GM18502 (cell line): ENCODE results near the gene VWF.

Experiments used
- ATAC-seq: cut with Tn5 transposase; IDR thresholded peaks from one replicate; pipeline ENCODE4 v1.9.1; 2021; ENCODE audit warnings: mild to moderate bottlenecking; ENCODE audit not compliant: unreplicated experiment, poor library complexity

The VWF gene

GRCh38 chr12:5923751-5924150 lies 200.7 kb downstream of the VWF start:
- ATAC-seq: no peak

- no peak for ATAC-seq
Measured at GRCh38 chr12:5923043-5923605, 201.3 kb downstream of the VWF start.

GRCh38 chr12:5921966-5922899 lies 202.2 kb downstream of the VWF start:
- ATAC-seq: no peak

- no peak for ATAC-seq
Measured at GRCh38 chr12:5921027-5921909, 203.2 kb downstream of the VWF start.

GRCh38 chr12:5916785-5917290 lies 207.6 kb downstream of the VWF start:
- no peak for ATAC-seq

DNA sequence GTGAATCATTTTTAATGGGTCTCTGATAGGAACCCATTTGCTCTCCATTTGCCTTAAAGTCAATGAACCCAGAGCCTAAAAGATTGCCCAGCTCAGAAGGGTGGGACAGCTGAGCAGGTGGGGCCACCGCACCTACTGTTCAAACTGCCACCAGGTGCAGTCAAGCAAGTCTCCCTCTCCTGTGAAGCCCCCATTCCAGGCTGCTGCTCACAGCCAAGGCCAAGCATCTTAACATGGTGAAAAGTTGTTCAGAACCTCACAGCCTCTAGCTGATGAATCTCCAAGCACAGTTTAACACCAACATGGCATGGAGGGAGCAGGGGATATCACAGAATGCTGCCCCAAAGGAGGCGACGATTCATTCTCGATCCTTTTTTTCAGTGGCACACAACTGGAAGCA lies 209.0 kb downstream of the VWF start:
- no peak for ATAC-seq

DNA sequence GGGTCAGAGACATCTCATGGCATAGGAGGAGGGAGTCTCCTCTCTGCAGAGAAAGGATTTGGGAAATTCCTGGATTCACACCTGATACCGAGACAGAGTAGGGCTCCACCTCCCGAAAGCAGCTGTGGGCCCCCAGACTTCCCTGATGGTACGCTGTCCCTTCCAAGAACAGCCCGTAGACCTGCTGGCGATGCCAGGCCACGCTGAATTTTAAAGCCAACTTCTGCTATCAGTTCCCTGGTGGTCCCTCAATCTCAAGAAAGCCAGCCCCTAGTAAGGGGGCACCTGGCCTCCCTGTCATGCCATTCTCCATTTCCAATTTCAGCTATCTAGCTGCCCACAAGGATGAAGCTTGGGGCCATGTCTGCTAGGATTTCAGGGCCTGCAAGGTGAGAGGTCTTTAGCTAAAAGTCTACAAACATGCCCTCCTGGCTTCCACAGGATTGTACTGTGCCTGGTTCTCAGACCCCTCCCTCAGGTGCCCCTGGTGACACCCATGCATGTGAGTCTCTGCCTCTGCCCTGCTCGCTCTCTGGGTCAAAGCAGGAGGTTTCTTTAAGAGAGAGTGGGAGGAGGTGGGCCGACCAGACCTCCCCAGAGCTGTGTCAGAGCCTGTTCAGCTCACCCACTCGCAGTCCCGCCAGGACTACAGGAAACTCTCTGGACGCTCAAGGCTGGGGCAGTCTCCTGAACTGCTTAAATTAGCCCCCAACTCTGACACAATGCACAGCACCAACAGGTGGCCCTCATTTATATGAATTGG lies 209.9 kb downstream of the VWF start:
- ATAC-seq: no peak

- ATAC-seq: no peak
Measured at GRCh38 chr12:5913387-5913786, 211.1 kb downstream of the VWF start.

DNA sequence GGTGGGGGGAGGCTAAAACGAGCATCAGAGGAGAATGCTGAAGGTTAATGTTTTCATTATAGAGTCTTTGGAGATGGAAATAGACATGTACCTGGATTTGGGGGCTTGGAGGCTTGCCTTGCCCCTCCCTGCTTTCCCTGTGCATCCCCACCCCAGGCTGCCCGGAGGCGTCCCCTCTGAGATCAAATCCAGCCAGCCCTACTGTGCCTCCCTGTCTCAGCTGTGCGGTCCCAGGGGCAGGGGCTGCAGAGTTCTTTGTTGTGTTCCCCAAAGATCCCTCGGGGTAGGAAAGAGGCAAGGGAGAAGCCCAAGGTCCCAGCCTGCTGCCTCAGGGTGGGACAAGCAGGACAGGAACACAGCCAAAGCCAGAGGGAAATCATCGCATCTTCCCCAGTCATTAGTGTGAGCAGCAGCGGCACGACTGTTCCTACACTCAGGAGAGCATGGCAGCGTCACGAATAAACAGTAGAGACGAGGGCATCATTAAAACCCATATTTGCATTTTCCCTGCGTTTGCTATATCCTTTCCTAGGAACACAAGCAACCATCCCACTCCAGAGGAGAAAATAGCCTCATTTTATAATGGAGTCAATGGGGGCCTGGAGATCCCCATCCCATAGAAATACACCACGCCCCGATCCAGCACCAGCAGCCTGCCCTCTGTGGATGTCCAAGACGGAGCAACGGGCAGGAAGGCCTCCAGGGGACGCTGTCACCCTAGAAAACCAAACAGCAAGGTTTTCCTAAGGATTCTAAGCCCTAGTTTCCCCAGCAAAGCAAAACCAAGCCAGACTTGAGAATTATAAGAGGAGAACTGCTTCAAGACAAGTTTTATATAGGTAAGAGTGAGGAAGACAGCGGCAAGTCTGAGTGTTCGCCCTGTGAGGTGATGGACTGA lies 211.8 kb downstream of the VWF start:
- no peak for ATAC-seq

DNA sequence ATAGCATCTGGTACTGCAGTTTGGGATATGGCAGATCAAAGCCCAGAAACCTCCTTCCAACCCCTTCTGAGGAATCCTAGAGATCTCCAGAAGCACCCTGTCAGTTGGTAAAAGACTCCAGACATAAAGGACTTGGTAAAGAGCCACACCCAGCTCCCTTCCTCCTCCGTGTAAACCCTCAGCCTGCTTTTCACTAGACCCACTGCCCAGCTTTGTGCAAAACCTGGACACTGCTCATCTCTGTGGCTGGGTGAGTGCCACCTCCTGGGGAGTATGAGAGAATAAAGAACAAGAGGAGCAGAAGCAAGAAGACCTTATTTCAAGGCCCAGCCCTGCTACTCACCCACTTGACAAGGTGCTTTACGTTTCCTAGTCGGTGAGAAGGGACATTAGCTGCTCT lies 212.5 kb downstream of the VWF start:
- no peak for ATAC-seq

DNA sequence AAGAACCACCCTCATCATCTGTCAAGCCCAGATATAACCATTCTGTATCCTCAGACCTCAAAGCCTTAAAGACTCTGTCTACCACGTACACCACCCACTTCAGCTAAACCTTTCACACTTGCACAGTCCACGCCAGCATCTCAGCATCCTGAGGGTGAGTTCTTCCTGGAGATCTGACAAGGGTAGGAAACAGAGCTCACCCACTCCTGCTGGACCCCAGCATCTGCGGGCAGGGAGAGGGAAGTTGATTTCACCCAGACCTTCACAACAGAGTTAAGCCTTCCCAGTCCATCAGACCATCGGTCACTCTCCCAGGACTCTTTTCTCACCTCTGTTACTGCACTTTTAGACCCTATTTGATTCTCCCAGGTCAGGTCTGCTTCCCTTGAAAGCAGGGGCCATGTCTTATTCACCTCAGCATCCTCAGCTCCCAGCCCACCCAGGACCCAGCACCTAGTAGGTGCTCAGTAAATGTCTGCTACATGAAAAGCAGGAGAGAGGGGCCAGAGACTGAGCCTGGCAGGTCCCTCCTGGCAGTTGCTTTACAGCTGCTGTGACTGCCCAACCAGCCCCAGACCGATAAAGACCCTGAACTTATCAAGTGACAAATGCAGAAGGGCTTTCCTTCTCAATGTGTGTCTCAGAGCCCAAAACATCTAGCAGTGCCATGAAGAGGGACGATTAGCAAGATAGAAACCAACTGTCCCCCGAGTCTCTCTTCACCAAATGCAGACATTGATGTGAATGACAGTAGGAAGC lies 213.5 kb downstream of the VWF start:
- ATAC-seq: no peak

DNA sequence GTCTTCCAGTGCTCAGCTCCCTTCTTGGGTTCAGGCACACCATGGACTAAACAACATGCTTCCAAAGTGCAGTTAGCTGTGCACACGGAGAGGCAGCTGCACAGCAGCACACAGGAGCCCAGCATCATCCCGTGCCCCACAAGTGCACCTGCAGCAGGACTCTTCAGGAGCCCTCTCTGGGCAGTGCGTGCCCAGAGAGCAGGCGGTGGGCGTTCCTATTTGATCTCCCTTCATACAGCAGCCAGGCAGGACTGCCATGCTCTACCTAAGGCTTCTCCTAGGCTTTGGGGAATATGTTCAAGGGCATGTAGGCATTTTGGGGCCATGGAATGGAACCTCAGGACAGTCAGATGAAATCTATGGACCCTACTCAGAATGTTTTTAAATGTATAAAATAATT lies 214.9 kb downstream of the VWF start:
- no peak for ATAC-seq

DNA sequence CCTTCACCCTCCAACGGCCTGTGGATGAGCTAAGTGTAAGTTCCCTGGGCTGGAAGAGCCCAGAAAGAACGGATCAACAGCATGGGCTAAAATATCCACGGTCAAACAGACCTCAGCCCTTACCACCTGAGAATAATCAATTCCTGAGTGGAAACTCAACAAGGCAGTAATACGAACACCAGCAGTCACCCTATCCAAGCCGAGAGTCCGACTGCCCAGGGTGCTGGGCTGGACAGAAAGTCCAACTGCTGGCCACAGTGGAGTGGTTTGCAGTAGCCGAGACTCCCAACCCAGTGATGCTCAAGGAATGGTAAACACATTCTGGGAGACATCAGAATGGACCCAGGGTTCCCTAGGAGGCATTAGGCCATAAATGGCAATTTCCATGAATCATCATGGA lies 216.2 kb downstream of the VWF start:
- ATAC-seq: no peak

DNA sequence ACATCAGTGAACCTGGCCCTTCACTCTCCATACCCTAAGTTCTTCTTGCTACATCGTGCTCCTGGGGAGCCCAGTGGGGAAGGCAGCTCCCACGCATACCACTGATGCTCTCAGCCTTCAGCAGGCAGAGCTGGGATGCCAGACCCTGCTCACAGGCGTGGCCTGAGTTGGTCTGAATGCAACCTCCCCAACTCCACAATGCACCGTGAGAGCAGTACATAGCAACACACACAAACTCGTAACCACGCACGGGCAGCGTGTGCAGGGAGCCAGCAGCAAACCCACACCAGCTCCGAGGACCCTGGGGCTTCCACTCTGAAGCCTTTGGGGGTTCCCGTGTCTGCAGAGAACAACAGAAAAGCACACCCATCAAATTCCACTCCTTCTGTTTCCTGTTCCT lies 216.7 kb downstream of the VWF start:
- no peak for ATAC-seq

GRCh38 chr12:5905757-5906156 lies 218.7 kb downstream of the VWF start:
- ATAC-seq: no peak

DNA sequence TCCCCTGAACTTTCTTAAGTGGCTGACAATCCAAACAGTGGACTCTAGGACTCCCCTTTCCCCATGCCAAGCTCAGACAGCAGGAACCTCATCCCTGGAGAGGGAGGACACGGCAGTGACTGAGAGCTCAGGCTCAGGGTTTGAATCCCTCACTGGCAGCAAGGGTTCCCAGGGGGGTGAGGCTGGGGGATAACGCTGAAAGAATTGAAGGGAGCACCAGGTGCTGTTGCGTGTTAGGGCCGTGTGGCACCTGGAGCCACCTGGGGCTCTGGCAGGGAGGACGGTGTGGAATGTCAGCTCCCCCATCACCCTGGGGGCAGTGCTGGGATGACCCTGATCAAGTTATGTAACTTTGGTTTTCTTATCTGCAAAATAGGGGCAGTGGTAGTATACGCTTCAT lies 219.5 kb downstream of the VWF start:
- ATAC-seq: no peak

DNA sequence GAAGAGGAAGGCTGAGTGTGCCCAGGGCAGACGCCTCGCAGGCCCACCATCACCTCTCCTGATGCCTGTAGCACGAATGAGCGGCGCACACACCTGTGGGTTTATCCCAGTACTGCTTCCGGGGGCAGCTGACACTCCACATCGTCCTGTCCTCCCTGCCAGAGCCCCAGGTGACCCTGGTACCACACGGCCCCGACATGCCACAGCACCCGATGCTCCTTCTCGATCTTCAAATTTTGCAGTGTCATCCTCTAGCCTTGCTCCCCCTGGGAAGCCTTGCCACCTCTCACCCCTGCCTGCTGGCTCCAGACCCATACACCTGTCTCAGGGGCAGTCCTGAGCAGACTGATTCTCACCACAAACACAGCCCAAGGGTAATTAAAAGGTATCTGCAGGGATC lies 220.0 kb downstream of the VWF start:
- ATAC-seq: no peak

DNA sequence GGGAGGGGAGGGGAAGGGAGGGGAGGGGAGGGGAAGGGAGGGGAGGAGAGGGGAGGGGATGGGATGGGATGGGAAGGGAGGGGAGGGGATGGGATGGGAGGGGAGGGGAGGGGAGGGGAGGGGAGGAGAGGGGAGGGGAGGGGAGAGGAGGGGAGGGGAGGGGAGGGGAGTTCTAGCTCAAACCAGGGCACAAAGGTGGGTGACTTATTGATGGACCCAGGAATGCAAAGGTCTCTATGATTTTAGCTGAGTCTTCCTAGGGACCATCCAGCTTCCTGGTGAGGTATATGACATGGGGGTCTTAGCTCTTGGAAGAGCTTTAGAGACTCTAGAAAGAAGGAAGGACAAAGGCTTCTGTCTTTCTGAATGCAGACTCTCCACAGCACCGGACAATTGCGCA lies 221.7 kb downstream of the VWF start:
- no peak for ATAC-seq
